K562 (cell line): Measurements from ENCODE around the gene CLCN2. TPM values are rescaled to one million over a fixed set of nuclear protein-coding genes. Genes with fewer than 3 reads are reported as not detected.

Experiments
- BDP1 ChIP-seq: IDR thresholded peaks from 3 replicates; pipeline ENCODE4 v1.6.1; 2011; ENCODE audit not compliant: insufficient read length, insufficient read depth
- CBFA2T2 ChIP-seq: fragments of 450-650 bp; conservative IDR thresholded peaks from 2 replicates; pipeline ENCODE4 v1.6.1; 2017; ENCODE audit warnings: mild to moderate bottlenecking
- E2F3 ChIP-seq: fragments of 250-450 bp; sonication (Bioruptor Pico); IDR thresholded peaks from 2 replicates; pipeline ENCODE4 v1.4.0; 2020; ENCODE audit warnings: mild to moderate bottlenecking
- HDAC6 ChIP-seq: IDR thresholded peaks from 2 replicates; pipeline ENCODE4 v1.6.1; 2012; ENCODE audit warnings: low read depth, mild to moderate bottlenecking, control low read depth, inconsistent platforms, low read length, moderate library complexity
- HDAC8 ChIP-seq: fragments of 450-650 bp; IDR thresholded peaks from 2 replicates; pipeline ENCODE4 v1.6.1; 2016; ENCODE audit warnings: mild to moderate bottlenecking, missing genetic modification characterization, moderate library complexity, missing compliant biosample characterization
- HDGF ChIP-seq: fragments of 450-650 bp; IDR thresholded peaks from 2 replicates; pipeline ENCODE4 v1.6.1; 2016
- HSF4 ChIP-seq: fragments of 250-450 bp; sonication (Bioruptor Pico); IDR thresholded peaks from 2 replicates; pipeline ENCODE4 v2.1.2; 2022; ENCODE audit warnings: mild to moderate bottlenecking, moderate library complexity, borderline replicate concordance
- JUN ChIP-seq, 2 experiments: sonication (generic) in 1 of 2; formaldehyde crosslinking in 1 of 2; IDR thresholded peaks; 2 replicates each; pipeline versions ENCODE4 v1.6.1 to v1.8.0; 2012 to 2022; ENCODE audit warnings: borderline replicate concordance in 2 of 2, mild to moderate bottlenecking in 2 of 2, improper control_type of control experiment in 1 of 2, low read depth in 1 of 2, low read length in 1 of 2, missing genetic modification reagents in 1 of 2
- KLF6 ChIP-seq: fragments of 250-450 bp; sonication (Bioruptor Pico); IDR thresholded peaks from 2 replicates; pipeline ENCODE4 v1.4.0; 2020; ENCODE audit warnings: mild to moderate bottlenecking, moderate library complexity, borderline replicate concordance
- NCOA2 ChIP-seq, 2 experiments: fragments of 450-650 bp; IDR thresholded peaks; 2 replicates each; pipeline ENCODE4 v1.6.1; 2018; ENCODE audit warnings: mild to moderate bottlenecking in 2 of 2, moderate library complexity in 1 of 2; ENCODE audit not compliant: partially characterized antibody in 2 of 2
- RAD21 ChIP-seq, 2 experiments: fragments of 250-450 bp in 1 of 2; fragments of 450-650 bp in 1 of 2; sonication (Bioruptor Pico) in 1 of 2; formaldehyde crosslinking in 1 of 2; IDR thresholded peaks in 1 of 2; conservative IDR thresholded peaks in 1 of 2; 2 replicates each; pipeline versions ENCODE4 v1.4.0 to v1.8.0; 2020 to 2022; ENCODE audit warnings: mild to moderate bottlenecking in 2 of 2, moderate library complexity in 1 of 2
- RBFOX2 ChIP-seq: fragments of 200-400 bp; formaldehyde crosslinking; IDR thresholded peaks from 2 replicates; pipeline ENCODE4 v1.6.1; 2017; ENCODE audit warnings: low read depth, mild to moderate bottlenecking, low read length, moderate library complexity
- SAFB ChIP-seq: fragments of 200-400 bp; formaldehyde crosslinking; IDR thresholded peaks from 2 replicates; pipeline ENCODE4 v1.6.1; 2017; ENCODE audit warnings: low read depth, low read length, borderline replicate concordance
- U2AF1 ChIP-seq: fragments of 200-400 bp; formaldehyde crosslinking; optimal IDR thresholded peaks from 2 replicates; pipeline ENCODE3; 2017; ENCODE audit warnings: mild to moderate bottlenecking, low read depth, low read length, moderate library complexity
- ZNF431 ChIP-seq: sonication (generic); formaldehyde crosslinking; IDR thresholded peaks from 2 replicates; pipeline ENCODE4 v1.8.0; 2022; ENCODE audit warnings: mild to moderate bottlenecking, missing genetic modification reagents
- ZNF589 ChIP-seq: fragments of 200-800 bp; sonication (Bioruptor generic); IDR thresholded peaks from 2 replicates; pipeline ENCODE4 v1.6.1; 2016; ENCODE audit warnings: low read depth, missing genetic modification characterization, missing compliant biosample characterization
- polyA plus RNA-seq, 8 experiments: library from polyadenylated mRNA; depleted of rRNA in 4 of 8; stranded (reverse) in 5 of 8; unstranded in 3 of 8; fragments of >200 nt; fragmentation: Nextera tagmentation in 2 of 8; fragmentation: Illumina TruSeq in 1 of 8; extraction: Ambion mirVana in 2 of 8; extraction: Trizol in 1 of 8; gene quantifications; 2 replicates each; pipeline versions ENCODE4 v1.2.1 to v1.2.3, GENCODE V29; 2011 to 2014; ENCODE audit warnings: inconsistent platforms in 1 of 8, missing spikeins in 1 of 8
- total RNA-seq, 7 experiments: library from RNA; depleted of rRNA in 6 of 7; stranded (reverse); fragments of >200 nt in 6 of 7; fragmentation: Illumina TruSeq in 2 of 7; extraction: Trizol in 2 of 7; gene quantifications; 2 replicates each; pipeline versions ENCODE4 v1.2.1 to v1.2.3, GENCODE V29; 2011 to 2021; ENCODE audit warnings: low replicate concordance in 1 of 7
- TF ChIP-seq, protein P1 (sequence below), 2 experiments: fragments of 450-650 bp in 1 of 2; sonication (generic) in 1 of 2; formaldehyde crosslinking in 1 of 2; IDR thresholded peaks in 1 of 2; conservative IDR thresholded peaks in 1 of 2; 2 replicates each; pipeline versions ENCODE4 v1.6.1 to v1.8.1; 2016 to 2023; ENCODE audit warnings: mild to moderate bottlenecking in 2 of 2, moderate library complexity in 2 of 2, inconsistent platforms in 1 of 2, missing genetic modification reagents in 1 of 2
- TF ChIP-seq, protein P2 (sequence below): fragments of 250-450 bp; sonication (Bioruptor Pico); IDR thresholded peaks from 2 replicates; pipeline ENCODE4 v1.8.0; 2022; ENCODE audit warnings: inconsistent platforms
- TF ChIP-seq, protein P3 (sequence below): fragments of 450-650 bp; formaldehyde crosslinking; IDR thresholded peaks from 2 replicates; pipeline ENCODE4 v1.4.0; 2020; ENCODE audit warnings: mild to moderate bottlenecking
- TF ChIP-seq, protein P4 (sequence below), 2 experiments: IDR thresholded peaks; 2 replicates each; pipeline ENCODE4 v1.6.1; 2011; ENCODE audit warnings: borderline replicate concordance in 1 of 2, control low read depth in 1 of 2, low read depth in 1 of 2, low read length in 1 of 2, mild to moderate bottlenecking in 1 of 2, mixed read lengths in 1 of 2, moderate library complexity in 1 of 2; ENCODE audit not compliant: insufficient read depth in 1 of 2, insufficient read length in 1 of 2, poor library complexity in 1 of 2, severe bottlenecking in 1 of 2; ENCODE audit errors: extremely low read depth in 1 of 2

Gene CLCN2
- total and polyA plus RNA-seq, 9 of the 15 experiments (the other 6 are each of a cell fraction or from before 2014, with no cell fraction given) = 0.10 to 14.0 (median 6.9) TPM

DNA sequence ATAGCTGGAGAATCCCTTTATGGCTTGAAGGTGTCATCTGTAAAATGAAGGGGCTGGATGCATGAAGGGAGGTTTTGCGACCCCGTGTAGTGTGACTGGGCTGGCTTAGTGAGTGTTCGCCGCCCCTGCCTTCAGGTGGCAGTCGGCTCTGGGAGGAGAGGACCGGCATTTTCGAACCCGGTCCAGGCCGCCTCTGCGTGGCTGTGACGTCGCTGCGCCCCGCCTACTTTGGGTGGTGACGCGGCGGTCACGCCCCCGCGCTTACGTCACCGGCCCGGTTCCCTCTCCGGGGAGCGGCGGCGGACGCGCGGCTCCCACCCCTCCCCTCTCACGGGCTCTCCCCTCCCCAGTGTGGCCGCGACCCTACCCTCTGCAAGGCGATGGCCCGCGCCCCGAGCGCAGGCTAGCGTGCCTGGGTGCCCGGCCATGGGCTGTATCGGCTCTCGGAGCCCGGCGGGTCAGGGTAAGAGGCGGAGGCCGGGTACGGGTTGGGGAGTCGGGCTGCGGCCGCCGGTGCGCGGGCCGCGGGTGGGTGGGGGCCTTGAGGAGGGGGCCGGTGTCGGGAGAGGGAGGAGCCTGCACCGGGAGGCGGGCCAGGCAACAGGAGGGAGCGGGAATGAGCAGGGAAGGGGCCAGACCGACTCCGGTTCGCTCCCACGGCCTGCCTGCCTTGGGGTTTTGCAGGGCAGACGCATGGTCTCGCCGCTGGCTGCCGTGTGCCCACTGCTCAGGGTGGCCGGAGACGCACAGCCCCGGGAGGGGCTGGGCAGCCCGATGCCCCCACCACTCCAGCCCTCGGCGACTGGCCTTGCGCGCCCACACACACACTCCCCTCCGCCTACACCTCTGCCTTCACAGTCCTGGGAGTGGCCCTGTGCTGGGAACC lies 25.5 kb downstream of the CLCN2 start (continued):
- TF ChIP-seq JUN (IDR thresholded peaks at IDR 0.05; ENCODE audit: borderline replicate concordance, low read depth, low read length) (peak; percentile 65; the same call in 1 of the 2 replicates), JUN (CRISPR knock-in tag; IDR thresholded peaks at IDR 0.05; ENCODE audit: borderline replicate concordance) (peak; percentile 78; the same call in 1 of the 2 replicates), HDAC8 (tag) (no peak), RAD21 (CRISPR knock-in tag; conservative IDR thresholded peaks at IDR 0.05 in 1 of 2, IDR thresholded peaks at IDR 0.05 in 1 of 2) (0 out of 4 replicates have a peak, but pooled peaks of 1 of the 2 experiments have one; percentile 7), U2AF1 (peak; percentile 75), KLF6 (no peak), E2F3 (no peak), SAFB (no peak), CBFA2T2 (no peak), NCOA2 (IDR thresholded peaks at IDR 0.05; ENCODE audit: partially characterized antibody in 2 of 2) (no peak), BDP1 (no peak), HSF4 (CRISPR knock-in tag) (no peak), HDGF (no peak), ZNF431 (CRISPR knock-in tag) (0 out of 2 replicates have a peak, but pooled peaks have one; percentile 40), ZNF589 (CRISPR knock-in tag) (no peak), RBFOX2 (peak; percentile 79), HDAC6 (no peak)
- TF ChIP-seq, protein P1, sequence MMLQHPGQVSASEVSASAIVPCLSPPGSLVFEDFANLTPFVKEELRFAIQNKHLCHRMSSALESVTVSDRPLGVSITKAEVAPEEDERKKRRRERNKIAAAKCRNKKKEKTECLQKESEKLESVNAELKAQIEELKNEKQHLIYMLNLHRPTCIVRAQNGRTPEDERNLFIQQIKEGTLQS (IDR thresholded peaks at IDR 0.05) = peak; percentile 95
- TF ChIP-seq, protein P1 (CRISPR knock-in tag; conservative IDR thresholded peaks at IDR 0.05) = peak; percentile 82
- TF ChIP-seq, protein P2, sequence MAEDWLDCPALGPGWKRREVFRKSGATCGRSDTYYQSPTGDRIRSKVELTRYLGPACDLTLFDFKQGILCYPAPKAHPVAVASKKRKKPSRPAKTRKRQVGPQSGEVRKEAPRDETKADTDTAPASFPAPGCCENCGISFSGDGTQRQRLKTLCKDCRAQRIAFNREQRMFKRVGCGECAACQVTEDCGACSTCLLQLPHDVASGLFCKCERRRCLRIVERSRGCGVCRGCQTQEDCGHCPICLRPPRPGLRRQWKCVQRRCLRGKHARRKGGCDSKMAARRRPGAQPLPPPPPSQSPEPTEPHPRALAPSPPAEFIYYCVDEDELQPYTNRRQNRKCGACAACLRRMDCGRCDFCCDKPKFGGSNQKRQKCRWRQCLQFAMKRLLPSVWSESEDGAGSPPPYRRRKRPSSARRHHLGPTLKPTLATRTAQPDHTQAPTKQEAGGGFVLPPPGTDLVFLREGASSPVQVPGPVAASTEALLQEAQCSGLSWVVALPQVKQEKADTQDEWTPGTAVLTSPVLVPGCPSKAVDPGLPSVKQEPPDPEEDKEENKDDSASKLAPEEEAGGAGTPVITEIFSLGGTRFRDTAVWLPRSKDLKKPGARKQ (CRISPR knock-in tag) = no peak
- TF ChIP-seq, protein P3, sequence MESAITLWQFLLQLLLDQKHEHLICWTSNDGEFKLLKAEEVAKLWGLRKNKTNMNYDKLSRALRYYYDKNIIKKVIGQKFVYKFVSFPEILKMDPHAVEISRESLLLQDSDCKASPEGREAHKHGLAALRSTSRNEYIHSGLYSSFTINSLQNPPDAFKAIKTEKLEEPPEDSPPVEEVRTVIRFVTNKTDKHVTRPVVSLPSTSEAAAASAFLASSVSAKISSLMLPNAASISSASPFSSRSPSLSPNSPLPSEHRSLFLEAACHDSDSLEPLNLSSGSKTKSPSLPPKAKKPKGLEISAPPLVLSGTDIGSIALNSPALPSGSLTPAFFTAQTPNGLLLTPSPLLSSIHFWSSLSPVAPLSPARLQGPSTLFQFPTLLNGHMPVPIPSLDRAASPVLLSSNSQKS = no peak
- TF ChIP-seq, protein P4, sequence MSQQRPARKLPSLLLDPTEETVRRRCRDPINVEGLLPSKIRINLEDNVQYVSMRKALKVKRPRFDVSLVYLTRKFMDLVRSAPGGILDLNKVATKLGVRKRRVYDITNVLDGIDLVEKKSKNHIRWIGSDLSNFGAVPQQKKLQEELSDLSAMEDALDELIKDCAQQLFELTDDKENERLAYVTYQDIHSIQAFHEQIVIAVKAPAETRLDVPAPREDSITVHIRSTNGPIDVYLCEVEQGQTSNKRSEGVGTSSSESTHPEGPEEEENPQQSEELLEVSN (IDR thresholded peaks at IDR 0.05; ENCODE audit: borderline replicate concordance in 1 of 2, extremely low read depth in 1 of 2, insufficient read depth in 1 of 2, insufficient read length in 1 of 2, low read depth in 1 of 2, low read length in 1 of 2, poor library complexity in 1 of 2, severe bottlenecking in 1 of 2) = peak in 1 of 2 experiments; percentile 35
